ENCODE measurements around the gene RASAL3. TPM values are rescaled to one million over a fixed set of nuclear protein-coding genes. Genes with fewer than 3 reads are reported as not detected.

The RASAL3 gene
- total and polyA plus RNA-seq, 12 donors = 0.19 to 6.6 (median 0.85) TPM

DNA sequence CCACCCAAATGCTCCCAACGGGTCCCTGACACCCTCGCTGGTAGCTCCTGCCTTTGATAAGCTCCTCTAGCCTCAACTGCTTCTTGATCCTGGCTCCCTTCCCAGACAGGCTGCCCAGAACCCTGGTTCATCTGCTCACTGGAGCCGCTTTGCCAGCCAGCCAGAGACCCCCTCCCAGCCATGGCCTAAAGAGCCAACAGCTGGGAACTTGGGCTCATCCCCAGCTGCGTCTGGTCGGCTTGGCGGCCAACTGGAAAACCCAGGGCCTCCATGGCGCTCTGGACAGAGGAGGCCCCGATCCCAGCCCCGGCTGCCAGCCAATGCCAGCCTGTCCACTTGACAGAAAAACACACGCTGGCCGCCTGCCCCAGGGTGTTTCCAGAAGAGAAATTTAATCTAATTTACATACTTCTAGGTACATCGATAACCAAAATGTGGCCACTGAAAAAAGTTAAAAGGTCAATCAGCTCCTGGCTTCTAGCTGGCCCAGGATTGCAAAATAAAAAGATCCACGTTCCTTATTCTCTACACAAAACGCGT, 42.6 kb downstream of the RASAL3 start:
- Histone ChIP-seq H3K27me3 (no peaks in the 10 kb centered on the region), H3K4me3 (peak overlapping the region in 1 of 10 donors; percentile 8), H3K27ac (peak overlapping the region in 8 of 10 donors; percentile 31 to 53 (median 42)), H3K9me3 (peaks cover 0 to 7% (median 0%) of the 10 kb centered on the region in 11 donors), H3K4me1 (peaks cover 3 to 45% (median 25%) of the 10 kb centered on the region in 9 donors), H3K36me3 (peaks cover 0 to 51% (median 36%) of the 10 kb centered on the region in 9 donors)
- TF ChIP-seq, protein P1, sequence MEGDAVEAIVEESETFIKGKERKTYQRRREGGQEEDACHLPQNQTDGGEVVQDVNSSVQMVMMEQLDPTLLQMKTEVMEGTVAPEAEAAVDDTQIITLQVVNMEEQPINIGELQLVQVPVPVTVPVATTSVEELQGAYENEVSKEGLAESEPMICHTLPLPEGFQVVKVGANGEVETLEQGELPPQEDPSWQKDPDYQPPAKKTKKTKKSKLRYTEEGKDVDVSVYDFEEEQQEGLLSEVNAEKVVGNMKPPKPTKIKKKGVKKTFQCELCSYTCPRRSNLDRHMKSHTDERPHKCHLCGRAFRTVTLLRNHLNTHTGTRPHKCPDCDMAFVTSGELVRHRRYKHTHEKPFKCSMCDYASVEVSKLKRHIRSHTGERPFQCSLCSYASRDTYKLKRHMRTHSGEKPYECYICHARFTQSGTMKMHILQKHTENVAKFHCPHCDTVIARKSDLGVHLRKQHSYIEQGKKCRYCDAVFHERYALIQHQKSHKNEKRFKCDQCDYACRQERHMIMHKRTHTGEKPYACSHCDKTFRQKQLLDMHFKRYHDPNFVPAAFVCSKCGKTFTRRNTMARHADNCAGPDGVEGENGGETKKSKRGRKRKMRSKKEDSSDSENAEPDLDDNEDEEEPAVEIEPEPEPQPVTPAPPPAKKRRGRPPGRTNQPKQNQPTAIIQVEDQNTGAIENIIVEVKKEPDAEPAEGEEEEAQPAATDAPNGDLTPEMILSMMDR (IDR thresholded peaks at IDR 0.05) = no peak
- DNase-seq = peak; percentile 63 to 68
- ATAC-seq = peak in 4 of 8 donors; percentile 14 to 50 (median 27)
- intact Hi-C loops (cut with DNase I) = loop anchor here in 1 of 10 donors (5.0 kb wide), 1 partner anchor 154 kb away; no protein-coding TSS in a partner anchor
- WGBS, 2 donors = 42 to 60% methylated on average over 15 of the region's 15 CpGs

DNA sequence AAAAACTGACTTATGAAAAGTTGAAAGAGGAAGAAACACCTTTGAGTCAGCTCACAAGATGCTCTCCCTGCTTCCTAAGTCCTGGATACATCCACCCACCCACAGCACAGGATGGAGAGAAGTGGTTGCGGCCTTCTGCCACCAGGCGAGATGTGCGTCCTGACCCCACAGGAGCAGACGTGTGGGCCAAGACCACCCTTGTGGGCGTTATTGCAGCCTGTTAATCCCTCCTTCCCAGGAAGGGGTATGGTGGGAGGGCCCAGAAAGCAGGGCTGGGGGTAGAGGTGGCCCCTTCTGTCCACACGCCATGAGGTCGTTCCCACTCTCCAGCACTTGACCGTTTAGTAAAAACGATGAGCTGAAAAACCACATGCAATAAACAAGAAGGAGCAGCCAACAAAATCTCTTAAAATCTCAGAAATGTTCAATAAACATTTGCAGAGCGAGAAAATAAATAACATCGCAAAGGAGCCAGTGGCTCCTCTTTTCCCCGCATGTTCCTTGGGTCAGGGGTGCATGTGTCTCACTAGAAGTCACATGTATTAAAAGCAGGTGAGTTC, 43.1 kb downstream of the RASAL3 start:
- no peak for ATAC-seq
- TF ChIP-seq, protein P1 (IDR thresholded peaks at IDR 0.05) = no peak
- peak overlapping the region in 5 of 10 donors; percentile 31 to 50 (median 47) for H3K27ac ChIP-seq
- peaks cover 0 to 49% (median 30%) of the 10 kb centered on the region in 9 donors for H3K36me3 ChIP-seq
- intact Hi-C loops (cut with DNase I) = loop anchor here in 1 of 10 donors (5.0 kb wide), 1 partner anchor 154 kb away; no protein-coding TSS in a partner anchor
- WGBS, 2 donors = 73 to 75% methylated on average over 12 of the region's 12 CpGs
- H3K4me1 ChIP-seq = peaks cover 3 to 50% (median 31%) of the 10 kb centered on the region in 9 donors
- DNase-seq = no peak
- H3K4me3 ChIP-seq = no peak overlapping the region
- H3K9me3 ChIP-seq = peaks cover 0 to 7% (median 0%) of the 10 kb centered on the region in 11 donors
- no peaks in the 10 kb centered on the region for H3K27me3 ChIP-seq

- DNase-seq (no peak), ATAC-seq (no peak)
- Histone ChIP-seq H3K9me3 (peaks cover 0 to 7% (median 0%) of the 10 kb centered on the region in 11 donors), H3K4me1 (peaks cover 3 to 62% (median 35%) of the 10 kb centered on the region in 9 donors), H3K36me3 (peaks cover 0 to 50% (median 20%) of the 10 kb centered on the region in 9 donors), H3K27me3 (no peaks in the 10 kb centered on the region), H3K4me3 (peak overlapping the region in 9 of 10 donors; percentile 69 to 99 (median 92)), H3K27ac (peak overlapping the region in 7 of 10 donors; percentile 22 to 92 (median 55))
- intact Hi-C loops (cut with DNase I) = loop anchor here in 7 of 10 donors (1.0 to 10.0 kb wide), 10 partner anchors 30 to 167 kb away; partner anchors contain the start of genes AKAP8 (in 2 of the 7) and WIZ (in 1 of the 7)
- WGBS, 2 donors = 27 to 29% methylated on average over 16 of the region's 16 CpGs
- TF ChIP-seq, protein P1 (IDR thresholded peaks at IDR 0.05) = no peak
Observed at GRCh38 chr19:15419413-15420025, 44.8 kb downstream of the RASAL3 start.

Data from heart right ventricle (tissue), 16 donors.